Caki2 (cell line): Measurements from ENCODE around the gene PHKG1. TPM values are rescaled to one million over a fixed set of nuclear protein-coding genes. Genes with fewer than 3 reads are reported as not detected.
A peak's percentile ranks its signal among the peaks of the same experiment; 100 is the strongest.
"Not testable (repeated sequence)": the region's sequence is repeated elsewhere in the genome, so short reads cannot be mapped to it uniquely, and the experiment has no call there.

ENCODE experiments used
- DNase-seq: peaks from one replicate; pipeline ENCODE4 v3.0.0-alpha.2; 2015; ENCODE audit warnings: low read depth
- in situ Hi-C: cut with HindIII; loops from 2 replicates; pipeline ENCODE4 v1.10.0; 2016; ENCODE audit warnings: low sequenced_read_pairs, low pct_unique_long_range_greater_than_20kb, mixed read lengths
- total RNA-seq: library from RNA; depleted of rRNA; stranded (reverse); fragments of >200 nt; shearing (Covaris generic); gene quantifications from 2 replicates; pipeline ENCODE4 v1.2.3, GENCODE V29; 2014; ENCODE audit warnings: low replicate concordance

PHKG1 gene
- total RNA-seq, 1 experiment from 2014 or later, result 1.3 TPM

DNA sequence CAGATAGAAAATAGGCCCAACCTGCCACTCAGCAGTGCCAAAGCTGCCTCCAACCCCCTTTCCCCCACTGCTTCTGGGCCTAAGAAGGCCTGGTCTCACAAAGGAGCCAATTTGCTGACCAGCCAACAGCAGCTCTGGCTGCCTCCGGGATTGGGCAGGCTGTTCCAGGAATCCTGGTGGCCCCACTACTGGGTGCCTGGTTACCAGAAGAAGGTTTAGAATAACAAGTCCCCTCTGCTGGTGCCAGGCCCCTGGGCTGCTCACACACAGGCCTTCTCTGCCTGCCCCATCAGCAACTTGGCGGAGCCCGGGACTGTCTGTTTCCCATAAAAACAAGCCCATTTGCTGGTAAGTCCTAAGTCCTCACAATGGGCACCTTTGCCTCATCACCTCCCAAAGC is 1.2 kb downstream of the PHKG1 start:
- DNase-seq, result no peak
- in situ Hi-C loops, result no loop called here

- no peak for DNase-seq
- in situ Hi-C loops, result no loop called here
These were observed 5.3 kb downstream of the PHKG1 start for GRCh38 chr7:56087445-56087844.

DNA sequence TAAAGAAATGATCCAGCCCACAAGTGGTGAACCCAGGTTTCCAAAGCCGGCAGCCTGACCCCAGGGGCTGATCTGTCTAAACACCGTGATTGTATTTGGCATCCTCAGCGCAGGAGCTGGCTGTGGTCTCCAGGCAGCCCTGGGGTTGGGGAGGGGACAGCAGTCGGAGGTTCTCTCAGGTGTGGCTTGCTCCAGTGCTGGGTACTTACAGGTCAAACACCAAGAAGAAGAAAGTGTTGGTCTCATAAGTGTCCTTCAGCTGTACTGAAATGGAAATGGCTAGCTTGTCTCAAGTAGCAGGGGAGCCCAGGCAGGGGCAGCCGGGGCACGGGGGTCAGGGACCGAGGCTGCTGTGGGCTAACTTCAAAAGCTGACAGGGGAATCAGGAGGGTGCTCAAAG is 6.0 kb downstream of the PHKG1 start:
- in situ Hi-C loops, result no loop called here
- no peak for DNase-seq

- DNase-seq, result no peak
- in situ Hi-C loops, result no loop called here
These were observed 9.5 kb downstream of the PHKG1 start for GRCh38 chr7:56083150-56083785.

DNA sequence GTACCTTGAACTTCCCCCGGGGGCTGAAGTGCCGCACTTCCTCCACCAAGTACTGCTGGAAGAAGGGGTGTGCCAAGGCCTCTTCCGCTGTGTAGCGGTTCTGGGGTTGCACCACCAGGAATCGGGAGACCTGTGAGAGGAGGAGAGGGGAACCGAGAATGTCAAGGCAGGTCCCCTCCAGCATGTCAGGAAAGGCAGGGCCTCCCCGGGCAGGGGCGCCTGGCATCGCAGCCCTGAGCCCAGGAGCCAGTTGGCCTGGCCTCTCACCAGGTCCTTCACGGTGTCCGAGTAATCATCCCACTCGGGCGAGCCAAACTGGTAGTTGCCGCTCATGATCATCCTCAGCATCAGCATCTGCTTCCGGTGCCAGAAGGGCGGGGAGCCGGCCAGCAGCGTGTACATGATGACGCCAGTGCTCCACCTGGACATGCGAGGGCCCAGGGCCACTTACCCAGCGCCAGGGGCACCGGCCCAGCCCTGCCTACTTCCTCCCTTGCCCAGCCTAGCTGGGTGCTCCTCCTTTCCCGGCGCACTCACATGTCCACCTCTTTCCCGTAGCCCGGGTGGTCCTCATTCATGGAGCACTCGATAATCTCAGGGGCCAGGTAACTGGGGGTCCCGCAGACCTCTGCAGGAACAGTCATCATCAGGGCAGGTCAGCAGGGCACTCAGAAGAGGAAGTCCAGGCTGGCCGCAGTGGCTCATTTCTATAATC is 11.0 kb downstream of the PHKG1 start:
- in situ Hi-C loops, result no loop called here
- no peak for DNase-seq

DNA sequence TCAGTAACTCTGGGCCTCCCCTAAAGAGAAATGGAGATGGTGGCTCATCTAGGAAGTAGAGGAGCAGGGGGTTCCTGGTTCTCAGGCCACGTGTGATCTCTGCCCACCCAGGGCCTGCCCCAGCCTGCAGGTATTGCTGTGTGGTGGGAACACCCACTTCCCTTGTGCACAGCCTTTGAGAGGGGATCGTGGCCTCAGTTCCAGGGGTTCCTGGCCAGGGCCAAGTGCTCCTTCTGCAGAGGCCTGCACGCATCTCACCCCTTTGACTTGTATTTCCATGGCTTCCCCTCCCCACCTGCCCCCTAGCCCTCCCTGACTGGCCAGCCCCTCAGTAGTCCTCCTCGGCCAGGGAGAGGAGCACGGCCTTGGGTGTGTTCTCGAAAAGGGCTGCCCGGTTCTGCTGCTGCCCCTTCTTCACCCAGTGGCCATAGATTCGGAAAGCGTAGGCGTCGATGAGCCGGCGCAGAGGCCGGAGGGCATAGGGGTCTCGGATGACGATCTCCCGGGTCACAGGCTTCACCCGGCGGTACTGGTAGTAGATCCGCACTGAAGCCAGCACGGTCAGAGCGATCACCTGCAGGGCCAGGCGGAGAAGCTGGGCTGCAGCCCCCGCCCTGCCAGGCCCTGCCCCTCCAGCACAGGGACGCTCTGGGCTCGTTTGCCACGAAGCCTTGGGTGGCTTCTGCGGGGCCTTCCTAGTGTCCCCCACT is 11.9 kb downstream of the PHKG1 start:
- in situ Hi-C loops, DNase-seq: not testable (repeated sequence)

DNA sequence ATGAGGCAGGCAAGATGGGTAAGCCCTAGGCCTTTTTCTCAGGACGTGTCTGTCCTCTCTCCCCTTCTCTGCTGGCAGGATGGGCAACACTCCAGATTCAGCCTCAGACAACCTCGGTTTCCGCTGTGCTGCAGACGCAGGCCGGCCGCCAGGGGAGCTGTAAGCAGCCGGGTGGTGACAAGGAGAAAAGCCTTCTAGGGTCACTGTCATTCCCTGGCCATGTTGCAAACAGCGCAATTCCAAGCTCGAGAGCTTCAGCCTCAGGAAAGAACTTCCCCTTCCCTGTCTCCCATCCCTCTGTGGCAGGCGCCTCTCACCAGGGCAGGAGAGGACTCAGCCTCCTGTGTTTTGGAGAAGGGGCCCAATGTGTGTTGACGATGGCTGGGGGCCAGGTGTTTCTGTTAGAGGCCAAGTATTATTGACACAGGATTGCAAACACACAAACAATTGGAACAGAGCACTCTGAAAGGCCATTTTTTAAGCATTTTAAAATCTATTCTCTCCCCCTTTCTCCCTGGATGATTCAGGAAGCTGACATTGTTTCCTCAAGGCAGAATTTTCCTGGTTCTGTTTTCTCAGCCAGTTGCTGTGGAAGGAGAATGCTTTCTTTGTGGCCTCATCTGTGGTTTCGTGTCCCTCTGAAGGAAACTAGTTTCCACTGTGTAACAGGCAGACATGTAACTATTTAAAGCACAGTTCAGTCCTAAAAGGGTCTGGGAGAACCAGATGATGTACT is 13.1 kb downstream of the PHKG1 start:
- no peak for DNase-seq

DNA sequence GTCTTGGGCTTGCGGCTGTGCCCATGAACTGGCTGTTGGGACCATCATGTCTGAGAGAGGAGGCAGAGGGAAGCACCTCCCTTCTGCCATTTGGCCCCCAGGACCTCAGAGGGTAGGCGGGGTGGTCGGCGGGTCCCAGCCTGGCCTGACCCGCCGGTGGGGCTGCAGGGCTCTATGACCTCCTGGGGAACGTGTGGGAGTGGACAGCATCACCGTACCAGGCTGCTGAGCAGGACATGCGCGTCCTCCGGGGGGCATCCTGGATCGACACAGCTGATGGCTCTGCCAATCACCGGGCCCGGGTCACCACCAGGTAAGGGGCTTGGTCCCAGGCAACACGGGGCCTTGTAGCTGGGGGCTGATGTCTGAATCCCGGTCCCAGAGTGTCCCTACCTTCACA is 14.6 kb downstream of the PHKG1 start:
- no peak for DNase-seq
- in situ Hi-C loops, result no loop called here

More for the DNA sequence above, 13.1 kb downstream of the PHKG1 start:
- in situ Hi-C loops, result no loop called here

DNA sequence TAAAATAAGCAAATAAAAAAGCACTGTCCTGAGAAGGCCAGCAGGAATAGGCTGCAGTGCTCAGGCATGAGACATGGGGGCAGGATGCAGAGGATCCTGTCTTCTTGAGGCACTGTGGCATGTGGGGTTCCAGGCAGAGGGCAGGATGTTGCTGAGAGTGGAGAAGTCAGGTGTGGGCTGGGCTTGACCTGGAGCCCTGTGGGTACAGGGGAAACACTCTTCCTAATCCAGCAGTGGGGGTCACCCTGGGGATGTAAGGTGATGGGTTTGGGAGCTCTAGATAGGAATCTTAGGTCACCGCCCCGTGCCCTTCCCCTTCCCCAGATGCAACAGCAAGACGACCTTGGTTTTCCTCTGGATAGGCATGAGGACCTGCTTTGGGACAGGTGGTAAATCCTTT is 15.1 kb downstream of the PHKG1 start:
- in situ Hi-C loops, result no loop called here
- no peak for DNase-seq

DNA sequence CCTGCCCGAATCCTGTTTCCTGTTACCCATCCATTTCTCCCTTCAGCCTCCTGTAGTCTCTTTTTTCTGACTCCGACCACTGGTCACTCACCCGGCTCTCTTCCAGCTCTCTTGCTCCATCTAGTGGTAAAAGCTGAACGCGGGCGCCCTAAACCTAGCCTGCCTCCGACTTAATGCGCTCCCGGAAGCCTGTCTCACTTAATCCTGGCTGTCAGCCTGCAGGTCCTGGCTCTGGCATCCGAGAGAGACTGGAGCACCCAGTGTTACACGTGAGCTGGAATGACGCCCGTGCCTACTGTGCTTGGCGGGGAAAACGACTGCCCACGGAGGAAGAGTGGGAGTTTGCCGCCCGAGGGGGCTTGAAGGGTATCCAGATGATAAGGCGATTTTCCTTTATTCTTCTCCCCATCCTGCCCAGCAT is 18.4 kb downstream of the PHKG1 start:
- DNase-seq, result peak; percentile 80
- in situ Hi-C loops, result no loop called here

GRCh38 chr7:56066376-56066775 is 26.4 kb downstream of the PHKG1 start:
- DNase-seq, in situ Hi-C loops: not testable (repeated sequence)

- peak; percentile 91 for DNase-seq
- in situ Hi-C loops, result no loop called here
These were observed 28.7 kb downstream of the PHKG1 start, which contains the start of gene SUMF2 for GRCh38 chr7:56063882-56064625. Gene SUMF2, plus strand, starts transcription at chr7:56064286. Its CDS starts 26 bp downstream, at chr7:56064312.

GRCh38 chr7:56063500-56063881 is 29.3 kb downstream of the PHKG1 start:
- in situ Hi-C loops, result no loop called here
- DNase-seq, result no peak

GRCh38 chr7:56062382-56062781 is 30.4 kb downstream of the PHKG1 start:
- DNase-seq, result peak; percentile 40
- in situ Hi-C loops, result no loop called here

GRCh38 chr7:56053993-56054392 is 38.8 kb downstream of the PHKG1 start:
- no peak for DNase-seq
- in situ Hi-C loops, result no loop called here

GRCh38 chr7:56053379-56053778 is 39.4 kb downstream of the PHKG1 start:
- in situ Hi-C loops, result no loop called here
- DNase-seq, result no peak

GRCh38 chr7:56051339-56052191 is 41.2 kb downstream of the PHKG1 start, which contains the start of the genes CCT6A and PSPH:
Gene CCT6A, plus strand, starts transcription at chr7:56051765. Its CDS starts 84 bp downstream, at chr7:56051849.
Gene PSPH, minus strand, starts transcription at chr7:56051444. Its CDS starts 30,232 bp downstream, at chr7:56021212.
- in situ Hi-C loops, result no loop called here
- peak; percentile 99 for DNase-seq
